LNCaP clone FGC (cell line): ENCODE measurements around the gene DDX27.
"Not testable (repeated sequence)": the region's sequence is repeated elsewhere in the genome, so short reads cannot be mapped to it uniquely, and the experiment has no call there.

Experiments
- DNase-seq: peaks from one replicate; pipeline ENCODE4 v3.0.0-alpha.2; 2011; ENCODE audit warnings: low read depth
- H3K4me3 ChIP-seq: 2 replicates; pipeline ENCODE4 v1.5.1; 2011; ENCODE audit warnings: mild to moderate bottlenecking, low read depth, low read length, control low read depth
- TF ChIP-seq, protein P1 (sequence below): IDR thresholded peaks from 2 replicates; pipeline ENCODE4 v1.5.1; 2012; ENCODE audit warnings: mild to moderate bottlenecking; ENCODE audit not compliant: control insufficient read depth, insufficient read depth; ENCODE audit errors: extremely low read depth

The DDX27 gene

DNA sequence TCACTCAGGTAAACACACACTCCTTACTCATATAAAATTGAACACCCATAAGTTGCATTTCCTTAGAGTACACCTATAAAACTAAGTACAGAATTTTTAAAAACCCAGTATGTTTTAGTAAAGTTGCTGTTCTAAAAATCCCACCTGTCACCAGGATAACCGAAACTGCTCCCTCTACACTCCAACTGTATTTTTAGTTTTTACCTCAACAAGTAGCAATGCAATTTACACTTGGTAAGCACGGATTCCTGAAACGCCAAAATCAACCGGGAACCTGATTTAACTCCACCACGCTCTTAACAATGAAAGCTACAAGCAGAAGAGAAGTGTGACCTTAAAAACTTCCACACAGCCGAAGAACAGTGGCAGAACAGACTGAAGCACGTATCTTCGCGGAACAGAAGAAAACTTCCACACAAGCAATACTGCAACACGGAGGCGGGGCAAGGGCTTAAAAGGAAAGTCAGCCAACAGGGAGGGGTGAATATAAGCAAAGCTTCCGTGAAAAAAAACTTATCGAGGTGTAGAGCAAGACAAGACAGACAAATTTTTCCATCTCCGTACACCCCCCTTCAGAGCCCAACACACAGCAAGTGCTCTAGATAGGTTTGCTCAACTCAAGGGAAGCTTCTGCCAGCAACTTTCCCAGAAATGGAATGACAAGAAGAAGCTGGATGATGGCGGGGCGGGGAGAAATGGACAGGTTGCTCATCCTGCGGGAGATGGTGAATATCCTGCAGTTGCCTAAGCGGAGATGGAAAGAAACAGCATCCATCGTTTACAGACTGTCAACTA lies 32.5 kb upstream of the DDX27 start:
- H3K4me3 ChIP-seq: peak overlapping the region; percentile 77
- DNase-seq: no peak
- TF ChIP-seq, protein P1, sequence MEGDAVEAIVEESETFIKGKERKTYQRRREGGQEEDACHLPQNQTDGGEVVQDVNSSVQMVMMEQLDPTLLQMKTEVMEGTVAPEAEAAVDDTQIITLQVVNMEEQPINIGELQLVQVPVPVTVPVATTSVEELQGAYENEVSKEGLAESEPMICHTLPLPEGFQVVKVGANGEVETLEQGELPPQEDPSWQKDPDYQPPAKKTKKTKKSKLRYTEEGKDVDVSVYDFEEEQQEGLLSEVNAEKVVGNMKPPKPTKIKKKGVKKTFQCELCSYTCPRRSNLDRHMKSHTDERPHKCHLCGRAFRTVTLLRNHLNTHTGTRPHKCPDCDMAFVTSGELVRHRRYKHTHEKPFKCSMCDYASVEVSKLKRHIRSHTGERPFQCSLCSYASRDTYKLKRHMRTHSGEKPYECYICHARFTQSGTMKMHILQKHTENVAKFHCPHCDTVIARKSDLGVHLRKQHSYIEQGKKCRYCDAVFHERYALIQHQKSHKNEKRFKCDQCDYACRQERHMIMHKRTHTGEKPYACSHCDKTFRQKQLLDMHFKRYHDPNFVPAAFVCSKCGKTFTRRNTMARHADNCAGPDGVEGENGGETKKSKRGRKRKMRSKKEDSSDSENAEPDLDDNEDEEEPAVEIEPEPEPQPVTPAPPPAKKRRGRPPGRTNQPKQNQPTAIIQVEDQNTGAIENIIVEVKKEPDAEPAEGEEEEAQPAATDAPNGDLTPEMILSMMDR: no peak

- DNase-seq: no peak
- TF ChIP-seq, protein P1: no peak
- peak overlapping the region; percentile 77 for H3K4me3 ChIP-seq
These were observed 31.8 kb upstream of the DDX27 start for GRCh38 chr20:49187330-49187850.

DNA sequence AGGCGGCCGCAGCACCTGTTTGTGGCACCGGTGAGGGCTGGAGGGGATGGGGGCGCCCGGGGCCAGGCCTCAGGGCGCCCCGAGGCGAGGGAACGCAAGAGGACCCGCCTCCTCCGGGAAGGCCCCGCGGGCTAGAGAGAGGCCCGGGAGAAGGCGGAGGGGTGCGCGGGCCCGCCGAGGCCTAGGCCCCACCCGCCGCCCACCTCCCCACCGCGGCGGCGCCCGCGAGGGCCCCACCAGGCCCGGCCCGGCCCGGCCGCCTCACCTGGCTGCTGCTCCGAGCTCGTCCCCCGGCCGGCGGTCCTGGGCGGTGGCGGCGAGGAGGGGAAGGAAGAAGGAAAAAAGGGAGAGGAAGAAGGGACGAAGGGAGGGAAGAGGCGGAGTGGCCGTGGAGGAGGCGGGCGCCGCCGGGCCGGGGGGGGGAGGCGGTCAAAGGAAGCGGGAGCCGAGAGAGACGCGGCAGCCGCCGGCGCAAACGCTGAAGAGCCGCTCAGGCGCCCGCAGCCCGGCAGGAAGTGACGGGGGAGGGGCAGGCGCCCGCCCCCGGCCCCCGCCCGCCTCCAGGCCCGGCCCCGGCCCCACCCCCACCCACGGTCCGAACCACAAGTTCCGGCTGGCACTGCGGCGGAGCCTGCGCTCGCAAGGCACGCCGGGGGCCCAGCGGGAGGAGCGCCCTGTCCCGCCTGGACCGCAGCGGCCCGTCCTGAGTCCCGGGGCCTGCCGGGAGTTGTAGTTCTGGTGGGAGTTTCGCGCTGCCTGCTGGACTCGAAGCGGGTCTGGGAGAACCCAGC lies 31.2 kb upstream of the DDX27 start, which contains the start of gene STAU1:
STAU1 (minus strand) TSS at position 484 of the 791 bp plus-strand sequence. CDS start 22,133 bp downstream, outside the sequence.
- H3K4me3 ChIP-seq: peak within 1 kb of the TSS; percentile 77
- TF ChIP-seq, protein P1: no peak
- peak; percentile 85 for DNase-seq

DNA sequence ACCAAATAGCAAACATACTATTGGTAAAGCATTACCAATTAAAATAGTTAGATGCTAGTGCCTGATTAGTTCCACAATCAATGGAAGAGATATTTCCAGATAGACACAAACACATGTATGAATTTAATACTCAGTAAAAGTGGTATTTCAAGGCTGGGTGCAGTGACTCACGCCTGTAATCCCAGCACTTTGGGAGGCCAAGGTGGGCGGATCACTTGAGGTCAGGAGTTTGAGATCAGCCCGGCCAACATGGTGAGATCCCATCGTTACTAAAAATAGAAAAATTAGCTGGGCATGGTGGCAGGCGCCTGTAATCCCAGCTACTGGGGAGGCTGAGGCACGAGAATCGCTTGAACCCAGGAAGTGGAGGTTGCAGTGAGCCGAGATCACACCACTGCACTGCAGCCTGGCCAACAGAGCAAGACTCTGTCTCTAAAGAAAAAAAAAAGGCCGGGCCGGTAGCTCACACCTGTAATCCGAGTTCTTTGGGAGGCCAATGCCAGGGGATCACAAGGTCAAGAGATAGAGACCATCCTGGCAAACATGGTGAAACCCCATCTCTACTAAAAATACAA lies 26.2 kb upstream of the DDX27 start:
- not testable (repeated sequence) for H3K4me3 ChIP-seq, DNase-seq

GRCh38 chr20:49199729-49200293 lies 19.4 kb upstream of the DDX27 start:
- H3K4me3 ChIP-seq: no peak overlapping the region
- TF ChIP-seq, protein P1: no peak
- DNase-seq: no peak

GRCh38 chr20:49203011-49203410 lies 16.2 kb upstream of the DDX27 start:
- no peak overlapping the region for H3K4me3 ChIP-seq
- no peak for DNase-seq
- TF ChIP-seq, protein P1: no peak

DNA sequence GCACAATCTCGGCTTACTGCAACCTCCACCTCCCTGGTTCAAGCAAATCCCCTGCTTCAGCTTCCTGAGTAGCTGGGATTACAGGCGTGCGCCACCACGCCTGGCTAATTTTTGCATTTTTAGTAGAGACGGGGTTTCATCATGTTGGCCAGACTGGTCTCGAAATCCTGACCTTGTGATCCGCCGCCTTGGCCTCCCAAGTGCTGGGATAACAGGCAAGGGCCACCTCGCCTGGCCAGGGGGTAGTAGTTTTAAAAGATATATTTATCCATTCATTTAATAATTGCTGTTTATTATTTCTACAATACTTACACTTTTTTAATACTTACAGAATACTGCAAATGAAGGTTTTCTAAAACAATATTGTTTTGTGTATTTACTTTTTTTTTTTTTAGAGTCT lies 15.5 kb upstream of the DDX27 start:
- DNase-seq: no peak
- TF ChIP-seq, protein P1: no peak

More for the DNA sequence above, 15.5 kb upstream of the DDX27 start:
- H3K4me3 ChIP-seq: no peak overlapping the region
